BE2C (cell line): Measurements from ENCODE around the gene PBLD.
"Not testable (repeated sequence)": the region's sequence is repeated elsewhere in the genome, so short reads cannot be mapped to it uniquely, and the experiment has no call there.

ENCODE experiments used
- DNase-seq: peaks from one replicate; pipeline ENCODE4 v3.0.0-alpha.2; 2020
- H3K27me3 ChIP-seq: fragments of 250-450 bp; sonication (Bioruptor Pico); 2 replicates; pipeline ENCODE4 v1.5.1; 2020; ENCODE audit warnings: mild to moderate bottlenecking
- H3K36me3 ChIP-seq: fragments of 250-450 bp; sonication (Bioruptor Pico); 2 replicates; pipeline ENCODE4 v1.5.1; 2020; ENCODE audit warnings: mild to moderate bottlenecking
- H3K4me1 ChIP-seq: fragments of 250-450 bp; sonication (Bioruptor Pico); 2 replicates; pipeline ENCODE4 v1.5.1; 2020
- H3K4me3 ChIP-seq: 2 replicates; pipeline ENCODE4 v1.5.1; 2011; ENCODE audit warnings: low read depth, low read length
- H3K9me3 ChIP-seq: fragments of 250-450 bp; sonication (Bioruptor Pico); 2 replicates; pipeline ENCODE4 v1.5.1; 2020
- CTCF ChIP-seq: IDR thresholded peaks from 2 replicates; pipeline ENCODE4 v1.5.1; 2012; ENCODE audit warnings: mild to moderate bottlenecking, low read depth, low read length

Gene PBLD

GRCh38 chr10:68288717-68289116 lies 44.0 kb downstream of the PBLD start:
- H3K27me3 ChIP-seq: no peaks in the 10 kb centered on the region
- DNase-seq: no peak
- no peak overlapping the region for H3K4me3 ChIP-seq
- H3K4me1 ChIP-seq: no peaks in the 10 kb centered on the region
- no peaks in the 10 kb centered on the region for H3K9me3 ChIP-seq
- no peaks in the 10 kb centered on the region for H3K36me3 ChIP-seq
- TF ChIP-seq CTCF: no peak

GRCh38 chr10:68284062-68285001 lies 48.4 kb downstream of the PBLD start:
- Histone ChIP-seq H3K36me3 (no peaks in the 10 kb centered on the region), H3K9me3 (no peaks in the 10 kb centered on the region), H3K4me1 (no peaks in the 10 kb centered on the region), H3K27me3 (no peaks in the 10 kb centered on the region), H3K4me3 (no peak overlapping the region)
- DNase-seq: no peak
- no peak for TF ChIP-seq CTCF

GRCh38 chr10:68280758-68281157 lies 52.0 kb downstream of the PBLD start:
- no peaks in the 10 kb centered on the region for H3K4me1 ChIP-seq
- no peak for TF ChIP-seq CTCF
- H3K4me3 ChIP-seq: no peak overlapping the region
- no peaks in the 10 kb centered on the region for H3K9me3 ChIP-seq
- no peaks in the 10 kb centered on the region for H3K36me3 ChIP-seq
- no peaks in the 10 kb centered on the region for H3K27me3 ChIP-seq
- no peak for DNase-seq

- H3K36me3 ChIP-seq, H3K4me1 ChIP-seq, H3K27me3 ChIP-seq, H3K9me3 ChIP-seq, H3K4me3 ChIP-seq: not testable (repeated sequence)
- DNase-seq: peak; percentile 28
Observed at GRCh38 chr10:68278906-68279753, 53.6 kb downstream of the PBLD start.

- not testable (repeated sequence) for DNase-seq, H3K36me3 ChIP-seq
Observed at GRCh38 chr10:68277814-68278213, 54.9 kb downstream of the PBLD start.

GRCh38 chr10:68276224-68276623 lies 56.5 kb downstream of the PBLD start:
- Histone ChIP-seq H3K4me1 (peaks cover 7% of the 10 kb centered on the region), H3K9me3 (no peaks in the 10 kb centered on the region)
- DNase-seq: no peak

More at GRCh38 chr10:68277814-68278213, 54.9 kb downstream of the PBLD start:
- H3K27me3 ChIP-seq, H3K9me3 ChIP-seq, H3K4me3 ChIP-seq, H3K4me1 ChIP-seq: not testable (repeated sequence)

More at GRCh38 chr10:68276224-68276623, 56.5 kb downstream of the PBLD start:
- Histone ChIP-seq H3K4me3 (no peak overlapping the region), H3K36me3 (no peaks in the 10 kb centered on the region), H3K27me3 (no peaks in the 10 kb centered on the region)
- TF ChIP-seq CTCF: no peak
